Endothelial cell of umbilical vein (primary cell): ENCODE measurements around the gene CCDC150.

Experiments used
- CTCF ChIP-seq, 2 donors: IDR thresholded peaks; 1 replicate in 1 of 2; 2 replicates in 1 of 2; pipeline ENCODE4 v1.5.1; 2011; ENCODE audit warnings: low read length in 2 of 2, mild to moderate bottlenecking in 2 of 2, moderate library complexity in 2 of 2, control low read depth in 1 of 2, inconsistent platforms in 1 of 2, low read depth in 1 of 2; ENCODE audit not compliant: insufficient read depth in 1 of 2; ENCODE audit errors: extremely low read depth in 1 of 2
- EZH2 ChIP-seq: IDR thresholded peaks from 2 replicates; pipeline ENCODE4 v1.6.1; 2012; ENCODE audit warnings: borderline replicate concordance, low read depth, mild to moderate bottlenecking, moderate library complexity, low read length, inconsistent platforms; ENCODE audit not compliant: severe bottlenecking

DNA sequence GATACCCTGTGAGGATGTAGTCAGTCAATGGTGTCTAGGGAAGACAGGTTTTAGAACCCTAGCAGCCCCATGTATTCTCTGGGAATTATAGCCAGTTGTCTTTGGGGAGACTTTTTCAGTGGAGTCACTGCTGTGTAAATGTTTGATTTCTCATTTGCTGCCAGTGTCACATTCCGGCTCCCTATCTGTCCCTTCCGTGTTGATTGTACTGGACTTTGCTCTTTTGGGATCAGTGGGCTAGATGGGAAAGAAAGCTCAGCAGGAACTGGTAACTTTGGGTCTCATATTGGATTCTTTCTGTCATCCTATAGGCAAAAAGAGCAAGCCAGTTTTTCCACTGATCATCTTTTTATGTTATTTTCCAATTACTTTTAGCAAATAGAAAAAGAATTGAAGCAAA is 89.9 kb downstream of the CCDC150 start:
- TF ChIP-seq CTCF (IDR thresholded peaks at IDR 0.05; ENCODE audit: extremely low read depth in 1 of 2, insufficient read depth in 1 of 2, low read depth in 1 of 2, low read length in 2 of 2), result no peak
- no peak for TF ChIP-seq EZH2
